Neuronal stem cell (in vitro differentiated cells): ENCODE results near the gene CMTM5.

Experiments used
- DNase-seq: peaks from one replicate; pipeline ENCODE4 v3.0.0-alpha.2; 2013; ENCODE audit warnings: low spot score
- H2AFZ ChIP-seq: one replicate; pipeline ENCODE4 v1.6.1; 2013; ENCODE audit warnings: mild to moderate bottlenecking, low read length, inconsistent platforms
- H2AK5ac ChIP-seq: 2 replicates; pipeline ENCODE4 v1.6.1; 2013; ENCODE audit warnings: low read depth, mild to moderate bottlenecking, inconsistent platforms, low read length, moderate library complexity, mixed read lengths
- H2BK120ac ChIP-seq: 2 replicates; pipeline ENCODE4 v1.6.1; 2013; ENCODE audit warnings: low read depth, mild to moderate bottlenecking, inconsistent platforms, low read length, moderate library complexity, mixed read lengths
- H2BK12ac ChIP-seq: one replicate; pipeline ENCODE4 v1.6.1; 2013; ENCODE audit warnings: low read length, inconsistent platforms
- H2BK15ac ChIP-seq: 2 replicates; pipeline ENCODE4 v1.6.1; 2013; ENCODE audit warnings: mild to moderate bottlenecking, low read length, inconsistent platforms, mixed read lengths
- H2BK5ac ChIP-seq: one replicate; pipeline ENCODE4 v1.6.1; 2013; ENCODE audit warnings: inconsistent platforms, mild to moderate bottlenecking, low read length, moderate library complexity
- H3K14ac ChIP-seq: one replicate; pipeline ENCODE4 v1.6.1; 2013; ENCODE audit warnings: low read length, inconsistent platforms
- H3K18ac ChIP-seq: 2 replicates; pipeline ENCODE4 v1.6.1; 2013; ENCODE audit warnings: low read length, inconsistent platforms
- H3K23ac ChIP-seq: 2 replicates; pipeline ENCODE4 v1.6.1; 2013; ENCODE audit warnings: low read depth, mild to moderate bottlenecking, mixed read lengths, low read length, inconsistent platforms; ENCODE audit not compliant: poor library complexity
- H3K27ac ChIP-seq: replicated peaks from 3 replicates; pipeline ENCODE4 v1.5.1; 2013; ENCODE audit warnings: low read length, inconsistent platforms
- H3K27me3 ChIP-seq, 3 experiments: 2 replicates each; pipeline ENCODE4 v1.6.1; 2013; ENCODE audit warnings: low read length in 3 of 3, mild to moderate bottlenecking in 2 of 3, inconsistent platforms in 1 of 3, low read depth in 1 of 3, mixed read lengths in 1 of 3, moderate library complexity in 1 of 3; ENCODE audit not compliant: control insufficient read depth in 3 of 3, insufficient read depth in 3 of 3
- H3K36me3 ChIP-seq, 2 donors: replicated peaks in 1 of 2; 2 replicates each; pipeline ENCODE4 v1.6.1; 2013; ENCODE audit warnings: low read length in 2 of 2; ENCODE audit not compliant: control insufficient read depth in 2 of 2, insufficient read depth in 2 of 2
- H3K4ac ChIP-seq: 2 replicates; pipeline ENCODE4 v1.6.1; 2013; ENCODE audit warnings: inconsistent platforms, mild to moderate bottlenecking, low read length, moderate library complexity
- H3K4me1 ChIP-seq, 2 donors: 1 replicate in 1 of 2; 2 replicates in 1 of 2; pipeline ENCODE4 v1.6.1; 2013; ENCODE audit warnings: low read length in 2 of 2, low read depth in 1 of 2; ENCODE audit not compliant: control insufficient read depth in 2 of 2, insufficient read depth in 1 of 2
- H3K4me2 ChIP-seq: one replicate; pipeline ENCODE4 v1.6.1; 2013; ENCODE audit warnings: mild to moderate bottlenecking, low read length, inconsistent platforms; ENCODE audit not compliant: insufficient read depth, poor library complexity, severe bottlenecking
- H3K4me3 ChIP-seq, 2 donors: 2 replicates each; pipeline ENCODE4 v1.5.1; 2013; ENCODE audit warnings: low read length in 2 of 2, mild to moderate bottlenecking in 2 of 2, inconsistent platforms in 1 of 2, moderate library complexity in 1 of 2
- H3K79me1 ChIP-seq: one replicate; pipeline ENCODE4 v1.6.1; 2013; ENCODE audit warnings: low read depth, mild to moderate bottlenecking, inconsistent platforms, low read length, moderate library complexity
- H3K9ac ChIP-seq: one replicate; pipeline ENCODE4 v1.6.1; 2013; ENCODE audit warnings: mild to moderate bottlenecking, low read depth, low read length, inconsistent platforms; ENCODE audit not compliant: poor library complexity
- H3K9me3 ChIP-seq, 2 donors: replicated peaks in 1 of 2; 2 replicates each; pipeline versions ENCODE3 to v1.6.1; 2013; ENCODE audit warnings: low read length in 2 of 2, mild to moderate bottlenecking in 2 of 2, inconsistent platforms in 1 of 2, low read depth in 1 of 2, mixed read lengths in 1 of 2, moderate library complexity in 1 of 2; ENCODE audit not compliant: control insufficient read depth in 2 of 2, insufficient read depth in 1 of 2
- H4K8ac ChIP-seq: one replicate; pipeline ENCODE4 v1.6.1; 2013; ENCODE audit warnings: low read depth, mild to moderate bottlenecking, inconsistent platforms, low read length, moderate library complexity
- H4K91ac ChIP-seq: one replicate; pipeline ENCODE4 v1.6.1; 2013; ENCODE audit warnings: low read length, low read depth, mild to moderate bottlenecking, inconsistent platforms; ENCODE audit not compliant: poor library complexity
- WGBS, 2 donors: extraction: QIAGEN DNeasy Blood & Tissue Kit; methylation state at CpG; one replicate each; pipeline ENCODE4 v1.1.7; 2013; ENCODE audit warnings: missing lambda C conversion rate in 2 of 2, mixed read lengths in 1 of 2; ENCODE audit not compliant: insufficient read length in 2 of 2, insufficient replicate concordance in 1 of 2; ENCODE audit errors: extremely low coverage in 2 of 2; 5-methylcytosine and 5-hydroxymethylcytosine counted together

CMTM5 gene

DNA sequence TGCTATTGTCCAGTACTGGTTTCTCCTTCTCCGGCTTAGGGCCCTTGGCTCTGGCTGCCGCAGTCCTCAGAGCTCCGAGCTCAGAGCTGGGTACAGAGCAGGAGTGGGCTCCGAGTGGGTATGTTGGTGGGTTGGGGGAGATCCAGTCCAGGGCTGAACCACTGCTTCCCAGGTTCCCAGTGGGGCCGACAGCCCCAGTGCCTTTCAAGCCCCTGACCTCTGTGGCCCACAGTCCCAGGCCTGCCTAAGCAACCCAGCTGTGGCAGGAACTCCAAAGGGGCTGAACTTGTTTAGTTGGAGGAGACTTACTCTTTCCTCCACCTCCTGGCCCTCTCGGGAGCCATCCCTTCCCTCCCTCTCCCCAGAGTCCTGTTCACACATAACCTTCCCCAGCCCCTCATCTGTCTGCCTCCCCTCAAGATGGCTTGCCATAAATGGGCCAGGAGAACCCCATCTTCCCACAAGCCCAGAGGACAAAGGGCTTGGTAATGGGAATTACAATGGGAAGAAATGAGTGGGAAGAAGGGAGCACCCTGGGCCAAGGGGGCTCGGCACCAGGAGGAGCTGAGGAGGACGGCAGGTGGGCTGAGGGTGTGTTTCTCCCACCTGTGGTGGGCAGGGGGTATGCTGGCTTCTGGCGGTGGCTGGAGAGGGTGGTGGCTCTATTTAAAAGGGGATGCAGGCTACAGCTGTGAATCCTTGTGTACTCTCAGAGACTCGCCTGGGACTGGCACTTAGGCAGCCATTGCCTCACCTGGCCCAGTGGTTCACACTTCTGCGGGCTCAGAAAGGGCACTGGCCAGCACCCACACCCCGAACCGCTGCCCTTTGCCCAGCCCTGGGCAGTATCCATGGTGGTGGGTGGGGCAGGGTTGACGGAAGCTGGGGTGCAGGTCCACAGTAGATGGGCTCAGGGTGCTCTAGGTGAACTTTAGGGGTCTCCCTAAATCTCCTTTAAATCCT, 35.0 kb downstream of the CMTM5 start:
- Histone ChIP-seq H2BK15ac (no peak overlapping the region), H3K4me1 (peaks cover 5% of the 10 kb centered on the region in 2 donors), H2BK120ac (no peak overlapping the region), H3K36me3 (no peaks in the 10 kb centered on the region), H2BK12ac (no peak overlapping the region), H3K4me3 (no peak overlapping the region), H3K27me3 (peaks cover 0 to 41% (median 0%) of the 10 kb centered on the region in 3 experiments), H3K4ac (no peak overlapping the region), H3K23ac (peak overlapping the region; percentile 9), H4K8ac (no peak overlapping the region), H3K9ac (no peak overlapping the region), H3K9me3 (no peaks in the 10 kb centered on the region), H3K4me2 (no peak overlapping the region), H2AK5ac (peak overlapping the region; percentile 19), H3K14ac (no peak overlapping the region), H2AFZ (peak overlapping the region; percentile 16), H2BK5ac (peak overlapping the region; percentile 30), H3K27ac (no peak overlapping the region), H4K91ac (no peak overlapping the region), H3K79me1 (no peaks in the 10 kb centered on the region), H3K18ac (peak overlapping the region; percentile 82)
- WGBS, 2 donors = no CpG with 5 or more reads among the region's 14 CpGs
- no peak for DNase-seq

DNA sequence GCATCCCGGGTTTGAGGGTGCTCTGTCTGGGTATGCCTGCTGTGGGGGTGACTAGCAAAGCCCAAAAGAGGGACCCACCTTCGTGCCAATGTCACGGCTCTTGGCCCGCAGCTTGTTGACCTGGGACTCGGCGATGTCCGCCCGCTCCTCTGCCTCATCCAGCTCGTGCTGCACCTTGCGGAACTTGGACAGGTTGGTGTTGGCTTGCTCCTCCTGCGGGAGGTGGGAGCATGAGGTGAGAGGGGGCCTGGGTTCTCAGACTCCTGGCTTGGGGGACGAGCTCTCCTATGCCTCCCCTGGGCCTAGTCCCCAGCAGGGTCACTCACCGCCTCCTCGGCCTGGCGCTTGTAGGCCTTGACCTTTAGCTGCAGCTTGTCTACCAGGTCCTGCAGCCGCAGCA, 36.8 kb downstream of the CMTM5 start:
- peak overlapping the region; percentile 75 for H2BK15ac ChIP-seq
- H3K18ac ChIP-seq = peak overlapping the region; percentile 22
- H3K36me3 ChIP-seq = no peaks in the 10 kb centered on the region
- H2AFZ ChIP-seq = no peak overlapping the region
- no peaks in the 10 kb centered on the region for H3K9me3 ChIP-seq
- no peak overlapping the region for H2AK5ac ChIP-seq
- no peak overlapping the region for H4K8ac ChIP-seq
- H3K4me1 ChIP-seq = peaks cover 5% of the 10 kb centered on the region in 2 donors
- H3K4ac ChIP-seq = peak overlapping the region; percentile 40
- peak overlapping the region; percentile 44 for H2BK5ac ChIP-seq
- no peak overlapping the region for H3K27ac ChIP-seq
- peak overlapping the region; percentile 99 for H3K14ac ChIP-seq
- no peak overlapping the region for H4K91ac ChIP-seq
- H3K27me3 ChIP-seq = peaks cover 0 to 24% (median 0%) of the 10 kb centered on the region in 3 experiments
- no peak overlapping the region for H3K9ac ChIP-seq
- no peak overlapping the region for H2BK12ac ChIP-seq
- no peaks in the 10 kb centered on the region for H3K79me1 ChIP-seq
- no CpG with 5 or more reads among the region's 16 CpGs for WGBS, 2 donors
- no peak overlapping the region for H2BK120ac ChIP-seq
- DNase-seq = no peak
- no peak overlapping the region for H3K4me2 ChIP-seq
- H3K4me3 ChIP-seq = no peak overlapping the region
- no peak overlapping the region for H3K23ac ChIP-seq

DNA sequence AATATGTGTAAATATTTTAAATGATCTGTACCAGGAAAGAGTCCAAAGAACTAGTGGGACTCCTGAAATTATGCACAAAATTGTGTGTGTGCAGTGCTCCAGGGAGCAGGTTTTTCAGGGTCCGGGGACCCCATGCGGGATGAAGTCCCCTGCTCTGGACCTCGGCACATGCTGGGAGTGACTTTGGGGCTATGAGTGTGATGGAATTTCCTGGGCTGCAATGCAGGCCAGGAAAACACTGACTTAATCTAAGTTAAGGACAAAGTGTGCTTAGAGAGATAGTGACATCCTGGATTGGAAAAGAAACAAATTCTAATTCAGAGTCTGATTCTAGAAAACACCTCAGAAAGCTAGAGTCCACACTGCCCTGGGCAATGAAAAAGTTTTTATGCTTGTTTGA, 37.4 kb downstream of the CMTM5 start:
- Histone ChIP-seq H4K91ac (no peak overlapping the region), H3K4me3 (no peak overlapping the region), H2BK15ac (no peak overlapping the region), H2BK120ac (no peak overlapping the region), H3K79me1 (no peaks in the 10 kb centered on the region), H3K23ac (no peak overlapping the region), H3K4ac (no peak overlapping the region), H2AK5ac (peak overlapping the region; percentile 54), H3K14ac (no peak overlapping the region), H4K8ac (no peak overlapping the region), H2BK5ac (no peak overlapping the region), H3K9me3 (peaks cover 0 to 2% of the 10 kb centered on the region in 2 donors), H3K36me3 (no peaks in the 10 kb centered on the region), H3K9ac (no peak overlapping the region), H2AFZ (no peak overlapping the region), H3K4me1 (peaks cover 5% of the 10 kb centered on the region in 2 donors), H3K27ac (no peak overlapping the region), H3K27me3 (peaks cover 0 to 24% (median 0%) of the 10 kb centered on the region in 3 experiments), H3K18ac (no peak overlapping the region), H3K4me2 (no peak overlapping the region), H2BK12ac (no peak overlapping the region)
- no peak for DNase-seq
- WGBS, 2 donors = no CpG with 5 or more reads among the region's 3 CpGs
